GM20431 (cell line): ENCODE measurements around the gene LRRC4B.

ENCODE experiments used
- in situ Hi-C: fragments of 300-500 bp; cut with MseI, MboI; formaldehyde crosslinking; loops from one replicate; pipeline ENCODE4 v1.15.0; 2020; ENCODE audit warnings: low sequenced_read_pairs; ENCODE audit not compliant: unreplicated experiment

The LRRC4B gene

DNA sequence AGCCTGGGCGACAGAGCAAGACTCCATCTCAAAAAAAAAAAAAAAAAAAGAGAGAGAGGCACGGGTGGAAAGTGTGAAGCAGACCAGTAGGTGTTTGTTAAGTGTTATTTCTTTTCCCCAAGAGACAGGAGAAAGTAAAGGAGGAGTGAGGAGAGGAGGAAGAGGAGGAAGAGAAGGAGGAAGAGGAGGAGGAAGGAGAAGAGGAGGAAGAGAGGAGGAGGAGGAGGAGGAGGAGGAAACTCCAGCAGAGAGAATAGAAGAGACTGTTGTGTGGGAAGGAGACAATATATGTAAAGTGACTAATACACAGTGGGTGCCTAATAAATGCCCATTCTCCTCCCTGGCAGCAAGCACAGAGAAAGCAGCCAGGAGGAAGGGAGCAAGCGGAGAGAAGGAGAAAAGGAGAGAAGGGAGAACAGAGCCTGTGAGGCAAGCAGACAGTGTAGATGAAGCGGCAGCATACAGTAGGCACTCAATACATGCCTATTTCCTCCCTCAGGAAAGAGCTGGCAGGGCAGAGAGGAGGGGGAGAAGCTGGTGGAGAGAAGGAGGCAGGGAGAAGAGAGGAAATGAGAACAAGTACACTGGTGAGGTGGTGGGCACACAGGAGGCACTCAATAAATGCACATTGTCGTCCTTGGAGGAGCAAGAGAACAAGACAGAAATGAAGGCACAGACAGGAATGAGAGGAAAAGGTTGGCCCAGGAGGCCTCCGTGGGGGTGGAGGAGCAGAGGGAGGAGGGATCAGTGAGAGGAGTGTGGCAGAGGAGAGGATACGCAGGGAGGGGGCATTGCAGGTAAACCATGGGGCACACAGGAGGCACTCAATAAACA lies 73.8 kb downstream of the LRRC4B start:
- in situ Hi-C loops, result no loop called here

GRCh38 chr19:50493171-50493570 lies 75.1 kb downstream of the LRRC4B start:
- in situ Hi-C loops, result no loop called here

- in situ Hi-C loops, result no loop called here
Measured at GRCh38 chr19:50492303-50493052, 75.8 kb downstream of the LRRC4B start.

- in situ Hi-C loops, result no loop called here
Measured at GRCh38 chr19:50490991-50491472, 77.2 kb downstream of the LRRC4B start.

DNA sequence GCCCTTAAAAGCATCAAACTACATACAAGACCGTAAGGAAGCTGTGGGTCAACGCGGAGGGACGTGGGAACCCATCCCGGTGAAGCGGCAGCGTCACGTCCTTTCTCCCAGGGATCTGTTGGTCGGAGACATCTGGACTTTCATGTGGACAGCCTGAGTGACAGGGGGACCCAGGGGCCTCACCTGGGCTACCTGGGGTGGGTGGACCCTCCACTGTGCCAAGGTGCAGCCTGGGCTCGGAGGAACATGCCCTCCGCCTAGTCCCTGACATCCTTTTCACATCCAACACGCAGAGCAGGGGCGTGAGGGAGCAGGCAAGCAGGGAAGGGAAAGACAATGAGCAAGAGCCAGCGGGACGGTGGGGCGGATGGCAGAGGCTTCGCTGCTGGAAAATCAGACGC lies 77.8 kb downstream of the LRRC4B start:
- in situ Hi-C loops, result no loop called here

GRCh38 chr19:50489461-50490011 lies 78.7 kb downstream of the LRRC4B start:
- in situ Hi-C loops, result no loop called here

- in situ Hi-C loops, result no loop called here
Measured at GRCh38 chr19:50488389-50489194, 79.6 kb downstream of the LRRC4B start.

- in situ Hi-C loops, result no loop called here
Measured at GRCh38 chr19:50486823-50487515, 81.3 kb downstream of the LRRC4B start.

DNA sequence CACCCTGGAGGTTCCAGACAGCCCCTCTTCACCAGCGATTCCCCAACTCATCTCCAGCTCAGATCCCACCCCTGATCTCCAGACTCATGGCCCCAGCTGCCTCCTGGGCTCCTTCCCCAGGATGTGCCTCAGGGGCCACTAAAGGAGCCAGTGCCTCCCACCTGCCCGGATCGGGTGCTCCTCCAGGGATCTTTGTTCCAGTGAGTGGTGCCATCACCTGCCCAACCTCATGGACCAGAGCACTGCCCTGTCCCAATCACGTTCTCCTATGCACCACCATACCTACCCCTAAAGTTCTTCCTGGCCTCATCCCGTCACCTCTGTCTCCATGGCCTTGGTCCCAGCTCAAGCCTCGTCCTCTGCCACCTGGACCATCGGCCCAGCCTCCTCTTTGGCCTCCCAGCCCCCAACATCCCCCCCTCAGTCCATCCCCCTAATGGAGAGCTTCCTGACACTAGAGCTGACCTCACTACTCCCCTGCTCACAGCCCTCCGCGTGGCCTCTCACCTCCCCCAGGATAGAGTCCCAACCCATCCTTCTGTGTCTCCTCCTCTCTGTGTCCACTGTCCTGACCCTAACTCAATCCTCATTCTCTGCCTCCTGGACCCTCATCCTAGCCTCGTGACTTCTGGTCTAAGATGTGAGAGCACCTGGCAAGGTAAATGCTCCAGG lies 82.8 kb downstream of the LRRC4B start:
- in situ Hi-C loops, result no loop called here

DNA sequence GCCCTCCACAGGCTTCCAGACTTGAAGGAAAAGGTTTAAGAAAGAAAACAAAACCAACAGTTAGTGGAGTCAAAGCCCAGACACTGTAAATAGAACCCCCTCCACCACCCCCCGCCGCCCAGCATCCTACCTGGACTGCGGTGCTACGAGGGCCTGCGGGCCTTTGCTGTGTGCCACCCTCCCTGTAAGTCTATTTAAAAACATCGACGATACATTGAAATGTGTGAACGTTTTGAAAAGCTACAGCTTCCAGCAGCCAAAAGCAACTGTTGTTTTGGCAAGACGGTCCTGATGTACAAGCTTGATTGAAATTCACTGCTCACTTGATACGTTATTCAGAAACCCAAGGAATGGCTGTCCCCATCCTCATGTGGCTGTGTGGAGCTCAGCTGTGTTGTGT lies 85.3 kb downstream of the LRRC4B start:
- in situ Hi-C loops, result no loop called here

- in situ Hi-C loops, result no loop called here
Measured at GRCh38 chr19:50482271-50482855, 85.9 kb downstream of the LRRC4B start.

- in situ Hi-C loops, result no loop called here
Measured at GRCh38 chr19:50481351-50482149, 86.7 kb downstream of the LRRC4B start.

DNA sequence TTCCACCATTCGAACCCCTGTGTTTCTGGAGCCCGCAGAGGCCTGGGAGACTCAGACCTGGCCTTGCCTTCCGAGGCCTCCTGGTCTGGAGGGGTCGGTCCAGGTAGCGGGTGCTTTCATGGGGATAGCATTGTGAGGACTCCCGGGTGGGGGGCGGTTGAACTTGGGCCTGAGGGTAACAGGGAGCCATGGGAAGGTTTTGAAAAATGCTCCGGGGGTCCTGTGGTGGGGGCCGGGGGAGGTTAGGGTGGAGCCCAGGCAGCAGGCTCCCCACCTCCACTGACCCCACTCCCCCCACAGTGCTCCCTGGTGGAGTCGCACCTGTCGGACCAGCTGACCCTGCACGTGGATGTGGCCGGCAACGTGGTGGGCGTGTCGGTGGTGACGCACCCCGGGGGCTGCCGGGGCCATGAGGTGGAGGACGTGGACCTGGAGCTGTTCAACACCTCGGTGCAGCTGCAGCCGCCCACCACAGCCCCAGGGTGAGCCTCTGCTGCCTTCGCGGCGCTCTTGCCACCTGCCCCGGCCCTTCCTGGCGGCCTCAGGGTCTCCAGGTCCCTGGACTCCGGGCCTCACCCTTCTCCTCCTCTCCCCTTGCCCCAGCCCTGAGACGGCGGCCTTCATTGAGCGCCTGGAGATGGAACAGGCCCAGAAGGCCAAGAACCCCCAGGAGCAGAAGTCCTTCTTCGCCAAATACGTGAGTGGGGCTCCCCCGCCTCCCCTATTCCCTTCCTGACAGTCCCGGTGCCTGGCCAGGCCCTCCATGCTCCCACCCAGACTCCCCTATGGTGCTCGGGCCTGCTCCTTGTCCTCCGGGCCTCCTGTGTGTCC lies 87.7 kb downstream of the LRRC4B start:
- in situ Hi-C loops, result no loop called here

- in situ Hi-C loops, result no loop called here
Measured at GRCh38 chr19:50479761-50480251, 88.4 kb downstream of the LRRC4B start.

DNA sequence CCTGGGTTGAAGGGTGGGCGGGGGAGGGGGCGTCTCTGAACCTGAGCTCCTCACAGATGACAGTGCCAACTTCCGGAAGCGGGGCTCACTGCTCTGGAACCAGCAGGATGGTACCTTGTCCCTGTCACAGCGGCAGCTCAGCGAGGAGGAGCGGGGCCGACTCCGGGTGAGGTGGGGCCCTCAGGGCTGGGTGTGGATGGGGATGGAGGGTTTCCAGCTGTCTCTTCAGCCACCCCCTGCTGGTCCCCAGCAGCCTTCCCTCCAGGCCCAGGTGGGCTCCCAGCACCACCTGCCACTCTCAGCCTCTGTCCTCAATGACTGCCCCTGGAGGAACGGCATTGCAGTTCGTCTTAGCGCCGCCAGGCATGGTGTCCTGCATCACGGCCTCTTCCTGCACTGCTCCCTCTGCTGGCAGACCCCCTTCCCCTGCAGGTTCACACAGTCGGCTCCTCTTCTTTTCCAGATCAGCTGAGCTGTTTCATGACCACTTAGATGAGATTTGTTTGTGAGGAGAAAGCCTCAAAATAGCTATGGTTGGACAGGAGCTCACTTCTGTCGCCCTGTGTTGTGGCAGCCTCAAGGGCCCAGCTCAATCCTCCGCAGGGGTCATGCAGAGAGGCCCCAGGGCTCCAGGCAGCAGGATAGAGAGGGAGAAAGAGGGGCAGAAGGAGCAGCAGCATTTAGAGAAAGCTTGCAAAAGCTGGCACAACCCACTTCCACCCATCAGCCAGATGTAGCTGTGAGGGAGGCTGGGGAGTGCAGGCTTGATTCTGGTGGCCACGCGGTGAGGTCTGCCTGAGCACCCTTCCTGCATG lies 89.1 kb downstream of the LRRC4B start:
- in situ Hi-C loops, result no loop called here
